Gastroesophageal sphincter (tissue), 3 donors: ENCODE results near the gene PPM1L.

Experiments
- POLR2A ChIP-seq, 2 donors: fragments of 450-650 bp; IDR thresholded peaks; one replicate each; pipeline ENCODE4 v1.6.1; 2017; ENCODE audit warnings: antibody characterized with exemption in 2 of 2, mild to moderate bottlenecking in 2 of 2, moderate library complexity in 1 of 2
- TF ChIP-seq, protein P1 (sequence below), 4 experiments: fragments of 200-600 bp in 2 of 4; fragments of 450-650 bp in 2 of 4; sonication (generic) in 1 of 4; IDR thresholded peaks; one replicate each; pipeline ENCODE4 v1.5.1; 2017 to 2019; ENCODE audit warnings: antibody characterized with exemption in 4 of 4, mild to moderate bottlenecking in 2 of 4, moderate library complexity in 2 of 4

GRCh38 chr3:161072751-161073150, 316.7 kb downstream of the PPM1L start:
- TF ChIP-seq POLR2A (IDR thresholded peaks at IDR 0.05): no peak
- TF ChIP-seq, protein P1, sequence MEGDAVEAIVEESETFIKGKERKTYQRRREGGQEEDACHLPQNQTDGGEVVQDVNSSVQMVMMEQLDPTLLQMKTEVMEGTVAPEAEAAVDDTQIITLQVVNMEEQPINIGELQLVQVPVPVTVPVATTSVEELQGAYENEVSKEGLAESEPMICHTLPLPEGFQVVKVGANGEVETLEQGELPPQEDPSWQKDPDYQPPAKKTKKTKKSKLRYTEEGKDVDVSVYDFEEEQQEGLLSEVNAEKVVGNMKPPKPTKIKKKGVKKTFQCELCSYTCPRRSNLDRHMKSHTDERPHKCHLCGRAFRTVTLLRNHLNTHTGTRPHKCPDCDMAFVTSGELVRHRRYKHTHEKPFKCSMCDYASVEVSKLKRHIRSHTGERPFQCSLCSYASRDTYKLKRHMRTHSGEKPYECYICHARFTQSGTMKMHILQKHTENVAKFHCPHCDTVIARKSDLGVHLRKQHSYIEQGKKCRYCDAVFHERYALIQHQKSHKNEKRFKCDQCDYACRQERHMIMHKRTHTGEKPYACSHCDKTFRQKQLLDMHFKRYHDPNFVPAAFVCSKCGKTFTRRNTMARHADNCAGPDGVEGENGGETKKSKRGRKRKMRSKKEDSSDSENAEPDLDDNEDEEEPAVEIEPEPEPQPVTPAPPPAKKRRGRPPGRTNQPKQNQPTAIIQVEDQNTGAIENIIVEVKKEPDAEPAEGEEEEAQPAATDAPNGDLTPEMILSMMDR (IDR thresholded peaks at IDR 0.05): no peak
